ENCODE results near the gene RBM4. TPM values are rescaled to one million over a fixed set of nuclear protein-coding genes. Genes with fewer than 3 reads are reported as not detected.

Gene RBM4
- polyA plus RNA-seq, 2 of the 4 experiments (the other 2 are of a cell fraction), result 171 to 264 TPM

- H3K4me2 ChIP-seq, result peak within 1 kb of the TSS; percentile 90
- H3K4me1 ChIP-seq, result peaks cover 29% of the 10 kb centered on the region
- DNase-seq (ENCODE audit: low read depth in 1 of 2, low spot score in 1 of 2) (peak; percentile 99 to 100), FAIRE-seq (no peak), ATAC-seq (peak; percentile 96 to 98)
- H3K4me3 ChIP-seq, result peak within 1 kb of the TSS; percentile 60
- ChIA-PET POLR2A (interaction anchor here (0.6 to 2.9 kb wide), 29 partner anchors 8 to 966 kb away, joined by 3 to 60 read pairs (median 5); partner anchors contain the start of genes ACTN3, BBS1, CCDC87 and CCS), CTCF (interaction anchor here (0.7 to 2.0 kb wide), 6 partner anchors 11 to 70 kb away, joined by 3 to 7 read pairs (median 3); partner anchors contain the start of genes CTSF and RBM4)
- under 1% methylated on average over 42 of the region's 90 CpGs for WGBS (ENCODE audit: missing lambda C conversion rate)
- no peaks in the 10 kb centered on the region for H3K9me3 ChIP-seq
- H3K27ac ChIP-seq, result peak within 1 kb of the TSS; percentile 95 to 97
- peak; percentile 91; the same call in 2 of the 3 replicates for TF ChIP-seq BCL3 (IDR thresholded peaks at IDR 0.05)
- no peak for TF ChIP-seq ATOH8 (CRISPR knock-in tag; IDR thresholded peaks at IDR 0.05; ENCODE audit: low read depth)
- peak; percentile 44 for TF ChIP-seq MYC (IDR thresholded peaks at IDR 0.05; ENCODE audit: borderline replicate concordance, low read length)
- no peak for TF ChIP-seq CBX8 (IDR thresholded peaks at IDR 0.05)
- no peak for TF ChIP-seq KDM1A (IDR thresholded peaks at IDR 0.05; ENCODE audit: low read depth)
- 0 out of 2 replicates have a peak, but pooled peaks have one; percentile 33 for TF ChIP-seq FOXS1 (CRISPR knock-in tag; IDR thresholded peaks at IDR 0.05)
- no peak for TF ChIP-seq NFE2L2 (conservative IDR thresholded peaks at IDR 0.05; ENCODE audit: low read length)
- TF ChIP-seq ESRRA (IDR thresholded peaks at IDR 0.05; ENCODE audit: borderline replicate concordance, low read length), result no peak
- TF ChIP-seq RNF2 (IDR thresholded peaks at IDR 0.05; ENCODE audit: borderline replicate concordance, low read depth), result no peak
- no peak for TF ChIP-seq HOXA7 (CRISPR knock-in tag; IDR thresholded peaks at IDR 0.05)
- no peak for TF ChIP-seq BHLHE40 (IDR thresholded peaks at IDR 0.05; ENCODE audit: low read depth, low read length)
- TF ChIP-seq RCOR1 (IDR thresholded peaks at IDR 0.05; ENCODE audit: low read depth, low read length), result no peak
- TF ChIP-seq MAFK (IDR thresholded peaks at IDR 0.05; ENCODE audit: partially characterized antibody), result no peak
- no peak for TF ChIP-seq JUNB (IDR thresholded peaks at IDR 0.05)
- peak; percentile 83 for TF ChIP-seq HOXB13 (CRISPR knock-in tag; IDR thresholded peaks at IDR 0.05; ENCODE audit: low read depth)
- no peak for TF ChIP-seq ZNF302 (CRISPR knock-in tag; IDR thresholded peaks at IDR 0.05)
- TF ChIP-seq NR3C1 (IDR thresholded peaks at IDR 0.05), result no peak
- no peak for TF ChIP-seq HES2 (IDR thresholded peaks at IDR 0.05)
- no peak for TF ChIP-seq EP300 (IDR thresholded peaks at IDR 0.05)
- TF ChIP-seq GATA3 (IDR thresholded peaks at IDR 0.05; ENCODE audit: borderline replicate concordance), result no peak; the same call in 1 of the 2 replicates
- TF ChIP-seq CTCF (IDR thresholded peaks at IDR 0.05), result no peak
- TF ChIP-seq SMC3 (IDR thresholded peaks at IDR 0.05), result no peak
- TF ChIP-seq TFCP2L1 (CRISPR knock-in tag; IDR thresholded peaks at IDR 0.05), result 0 out of 2 replicates have a peak, but pooled peaks have one; percentile 24
- peak; percentile 95; the same call in 1 of the 2 replicates for TF ChIP-seq PHF8 (IDR thresholded peaks at IDR 0.05; ENCODE audit: borderline replicate concordance, low read depth)
- no peak for TF ChIP-seq USF2 (IDR thresholded peaks at IDR 0.05)
- no peak; the same call in 1 of the 2 replicates for TF ChIP-seq EHF (CRISPR knock-in tag; IDR thresholded peaks at IDR 0.05)
- peak; percentile 56 for TF ChIP-seq KDM5A (IDR thresholded peaks at IDR 0.05)
- peak; percentile 67; the same call in 1 of the 2 replicates for TF ChIP-seq HEYL (CRISPR knock-in tag; IDR thresholded peaks at IDR 0.05)
- TF ChIP-seq ELK1 (IDR thresholded peaks at IDR 0.05; ENCODE audit: low read depth, low read length), result no peak
- TF ChIP-seq CHD2 (IDR thresholded peaks at IDR 0.05; ENCODE audit: low read length, partially characterized antibody), result no peak
- peak; percentile 94 to 97 for TF ChIP-seq JUN (IDR thresholded peaks at IDR 0.05)
- no peak for TF ChIP-seq RARB (CRISPR knock-in tag; IDR thresholded peaks at IDR 0.05)
- TF ChIP-seq PBX3 (IDR thresholded peaks at IDR 0.05), result no peak
- TF ChIP-seq HOXB5 (CRISPR knock-in tag; IDR thresholded peaks at IDR 0.05), result 0 out of 2 replicates have a peak, but pooled peaks have one; percentile 52
Measured at GRCh38 chr11:66616379-66617154, 21.9 kb upstream of the RBM4 start, which contains the start of gene RBM14. Gene RBM14 (plus strand): TSS chr11:66616630. CDS start chr11:66616721, 91 bp downstream.
